ENCODE results near the gene SCYL1.

DNA sequence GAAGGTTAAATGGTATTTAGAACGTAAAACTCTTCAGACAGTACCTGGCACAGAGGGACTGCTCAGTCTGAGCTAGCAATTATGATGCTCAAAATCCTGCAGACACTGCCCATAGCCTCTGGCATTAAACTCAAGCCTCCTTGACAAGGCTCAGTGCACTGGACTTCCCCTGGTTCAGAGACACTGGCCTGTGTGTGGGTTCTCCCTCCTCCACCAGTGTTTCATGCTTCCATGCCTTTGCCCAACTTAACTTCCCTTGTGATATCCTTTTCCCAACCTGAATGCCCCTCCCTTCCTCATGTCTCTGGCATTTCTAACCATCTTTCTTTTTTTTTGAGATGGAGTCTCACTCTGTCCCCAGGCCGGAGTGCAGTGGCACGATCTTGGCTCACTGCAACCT, 24.2 kb downstream of the SCYL1 start:
- TF ChIP-seq, protein P1, sequence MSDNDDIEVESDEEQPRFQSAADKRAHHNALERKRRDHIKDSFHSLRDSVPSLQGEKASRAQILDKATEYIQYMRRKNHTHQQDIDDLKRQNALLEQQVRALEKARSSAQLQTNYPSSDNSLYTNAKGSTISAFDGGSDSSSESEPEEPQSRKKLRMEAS (IDR thresholded peaks at IDR 0.05), result no peak
- TF ChIP-seq CTCF (IDR thresholded peaks at IDR 0.05 in 2 of 3, conservative IDR thresholded peaks at IDR 0.05 in 1 of 3; ENCODE audit: borderline replicate concordance in 1 of 3, insufficient read depth in 1 of 3, low read depth in 2 of 3, low read length in 2 of 3) (no peak), JUND (IDR thresholded peaks at IDR 0.05) (no peak), EZH2 (IDR thresholded peaks at IDR 0.05) (no peak), ZBTB33 (IDR thresholded peaks at IDR 0.05; ENCODE audit: extremely low read depth, insufficient replicate concordance, low read length) (no peak), SIN3A (IDR thresholded peaks at IDR 0.05; ENCODE audit: low read depth) (no peak)
